ENCODE results near the gene ITGB1BP1.

ITGB1BP1 gene

GRCh38 chr2:9358846-9359245 is 64.5 kb downstream of the ITGB1BP1 start:
- no peak overlapping the region for H3K4me3 ChIP-seq (ENCODE audit: low read depth, low read length)
- POLR2A ChIA-PET, result no interaction called here
- CTCF ChIA-PET, result interaction anchor here (1.1 to 4.3 kb wide), 3 partner anchors 13 to 221 kb away, joined by 3 to 20 read pairs (median 6); no protein-coding TSS in a partner anchor
- DNase-seq (ENCODE audit: low read depth, low spot score), result no peak
- TF ChIP-seq CTCF (IDR thresholded peaks at IDR 0.05; ENCODE audit: insufficient read depth, low read length, missing control alignments), result no peak

GRCh38 chr2:9356261-9356660 is 67.1 kb downstream of the ITGB1BP1 start:
- no peak overlapping the region for H3K4me3 ChIP-seq (ENCODE audit: low read depth, low read length)
- ChIA-PET CTCF (interaction anchor here (0.7 to 1.7 kb wide), 5 partner anchors 8 to 214 kb away, joined by 3 to 9 read pairs (median 5); partner anchors contain the start of gene ASAP2), POLR2A (no interaction called here)
- TF ChIP-seq CTCF (IDR thresholded peaks at IDR 0.05; ENCODE audit: insufficient read depth, low read length, missing control alignments), result no peak
- DNase-seq (ENCODE audit: low read depth, low spot score), result no peak

- ChIA-PET POLR2A (no interaction called here), CTCF (interaction anchor here (0.7 to 1.7 kb wide), 4 partner anchors 9 to 213 kb away, joined by 3 to 9 read pairs (median 5); no protein-coding TSS in a partner anchor)
- H3K4me3 ChIP-seq (ENCODE audit: low read depth, low read length), result no peak overlapping the region
Observed at GRCh38 chr2:9355716-9356115, 67.6 kb downstream of the ITGB1BP1 start.

GRCh38 chr2:9355270-9355669 is 68.1 kb downstream of the ITGB1BP1 start:
- no peak overlapping the region for H3K4me3 ChIP-seq (ENCODE audit: low read depth, low read length)
- TF ChIP-seq CTCF (IDR thresholded peaks at IDR 0.05; ENCODE audit: insufficient read depth, low read length, missing control alignments), result no peak
- CTCF ChIA-PET, result interaction anchor here (1.7 kb wide), 1 partner anchor 21 kb away, joined by 5 read pairs; no protein-coding TSS in a partner anchor
- POLR2A ChIA-PET, result no interaction called here
- no peak for DNase-seq (ENCODE audit: low read depth, low spot score)

More at GRCh38 chr2:9355716-9356115, 67.6 kb downstream of the ITGB1BP1 start:
- no peak for DNase-seq (ENCODE audit: low read depth, low spot score)
- no peak for TF ChIP-seq CTCF (IDR thresholded peaks at IDR 0.05; ENCODE audit: insufficient read depth, low read length, missing control alignments)

- ChIA-PET CTCF (no interaction called here), POLR2A (no interaction called here)
- no peak for TF ChIP-seq CTCF (IDR thresholded peaks at IDR 0.05; ENCODE audit: insufficient read depth, low read length, missing control alignments)
- H3K4me3 ChIP-seq (ENCODE audit: low read depth, low read length), result no peak overlapping the region
- DNase-seq (ENCODE audit: low read depth, low spot score), result no peak
Observed at GRCh38 chr2:9354318-9354717, 69.0 kb downstream of the ITGB1BP1 start.

Data from AG04449 (cell line).